Right cardiac atrium (tissue), 5 donors: ENCODE results near the gene VIPR2. TPM values are rescaled to one million over a fixed set of nuclear protein-coding genes. Genes with fewer than 3 reads are reported as not detected.
A peak's percentile ranks its signal among the peaks of the same experiment; 100 is the strongest.

Experiments
- ATAC-seq, 2 donors: fragments of 200-7000 bp; cut with Tn5 transposase; one replicate each; pipeline versions ENCODE4 v1.8.0 to v1.9.1; 2020; ENCODE audit warnings: moderate library complexity in 2 of 2, mild to moderate bottlenecking in 1 of 2
- DNase-seq, 3 donors: peaks; one replicate each; pipeline ENCODE4 v3.0.0-alpha.2; 2020
- H3K27ac ChIP-seq: one replicate; pipeline ENCODE4 v1.5.1; 2013; ENCODE audit warnings: mild to moderate bottlenecking, low read length, control low read depth, moderate library complexity
- H3K27me3 ChIP-seq: one replicate; pipeline ENCODE4 v1.6.1; 2013; ENCODE audit not compliant: control insufficient read depth, insufficient read depth
- H3K4me1 ChIP-seq: one replicate; pipeline ENCODE4 v1.6.1; 2013; ENCODE audit warnings: low read length; ENCODE audit not compliant: control insufficient read depth, insufficient read depth
- H3K4me3 ChIP-seq: one replicate; pipeline ENCODE4 v1.5.1; 2013; ENCODE audit warnings: low read length, control low read depth
- H3K9me3 ChIP-seq: one replicate; pipeline ENCODE4 v1.6.1; 2013; ENCODE audit warnings: low read length; ENCODE audit not compliant: control insufficient read depth
- WGBS: extraction: QIAGEN DNeasy Blood & Tissue Kit; methylation state at CpG from one replicate; pipeline ENCODE4 v1.1.7; 2013; 5-methylcytosine and 5-hydroxymethylcytosine counted together
- intact Hi-C, 4 donors: fragments of 100-400 bp; cut with DNase I; formaldehyde crosslinking; loops; one replicate each; pipeline versions ENCODE4 v1.11.0 to v1.14.0; 2022 to 2023
- polyA plus RNA-seq: library from polyadenylated mRNA; stranded (reverse); fragments of 200-250 nt; gene quantifications from one replicate; pipeline ENCODE4 v1.2.3, GENCODE V29; 2013
- total RNA-seq, 4 donors: library from RNA; stranded (reverse); fragmentation: NEBNext Ultra II Directional; extraction: Animal tissue kit (Norgen Biotek cat#: 25700); gene quantifications; one replicate each; pipeline ENCODE4 v1.2.1, GENCODE V29; 2021
- donor health status: healthy with polysubstance abuse.
- donor health status: DM: no; HTN: yes; CAD: no.
- donor health status: DM: no; HTN: no; CAD: no.
- donor health status: DM: no; HTN: yes; CAD: no; lungs with severe emphysema.
- donor health status: DM: yes; HTN: yes; CAD: no.

VIPR2 gene
- total and polyA plus RNA-seq, 5 donors, result 7.3 to 13.7 (median 9.5) TPM

GRCh38 chr7:159070431-159071148, 74.1 kb downstream of the VIPR2 start:
- DNase-seq (peak in 2 of 3 donors; percentile 61 to 72), ATAC-seq (peak; percentile 34 to 64)
- intact Hi-C loops, result no loop called here
- Histone ChIP-seq H3K9me3 (no peaks in the 10 kb centered on the region), H3K27ac (no peak overlapping the region), H3K4me3 (no peak overlapping the region), H3K4me1 (peaks cover 4% of the 10 kb centered on the region), H3K27me3 (no peaks in the 10 kb centered on the region)
- WGBS, result 44% methylated on average over 17 of the region's 17 CpGs

- peaks cover 4% of the 10 kb centered on the region for H3K4me1 ChIP-seq
- intact Hi-C loops, result loop anchor here in 1 of 4 donors (10.0 kb wide), 1 partner anchor 46 kb away; no protein-coding TSS in a partner anchor
Measured at GRCh38 chr7:159068893-159069448, 75.7 kb downstream of the VIPR2 start.

GRCh38 chr7:159068488-159068811, 76.2 kb downstream of the VIPR2 start:
- peak; percentile 91 to 93 for ATAC-seq

More at GRCh38 chr7:159068893-159069448, 75.7 kb downstream of the VIPR2 start:
- Histone ChIP-seq H3K27ac (peak overlapping the region; percentile 77), H3K4me3 (no peak overlapping the region), H3K27me3 (no peaks in the 10 kb centered on the region), H3K9me3 (no peaks in the 10 kb centered on the region)
- DNase-seq, result peak in 2 of 3 donors; percentile 52 to 54
- peak in 1 of 2 donors; percentile 2 for ATAC-seq
- 72% methylated on average over 14 of the region's 14 CpGs for WGBS

GRCh38 chr7:159067576-159068487, 76.8 kb downstream of the VIPR2 start:
- H3K27me3 ChIP-seq, result no peaks in the 10 kb centered on the region
- ATAC-seq (no peak), DNase-seq (peak in 2 of 3 donors; percentile 53 to 60)
- intact Hi-C loops, result loop anchor here in 1 of 4 donors (10.0 kb wide), 1 partner anchor 47 kb away; no protein-coding TSS in a partner anchor
- H3K4me3 ChIP-seq, result no peak overlapping the region
- 57% methylated on average over 13 of the region's 13 CpGs for WGBS
- no peaks in the 10 kb centered on the region for H3K9me3 ChIP-seq
- H3K4me1 ChIP-seq, result peaks cover 4% of the 10 kb centered on the region
- H3K27ac ChIP-seq, result peak overlapping the region; percentile 40

More at GRCh38 chr7:159068488-159068811, 76.2 kb downstream of the VIPR2 start:
- H3K4me3 ChIP-seq, result no peak overlapping the region
- intact Hi-C loops, result loop anchor here in 1 of 4 donors (10.0 kb wide), 1 partner anchor 46 kb away; no protein-coding TSS in a partner anchor
- no peaks in the 10 kb centered on the region for H3K9me3 ChIP-seq
- WGBS, result 50% methylated on average over 12 of the region's 12 CpGs
- peak; percentile 87 to 95 (median 94) for DNase-seq
- H3K27me3 ChIP-seq, result no peaks in the 10 kb centered on the region
- H3K4me1 ChIP-seq, result peaks cover 4% of the 10 kb centered on the region
- H3K27ac ChIP-seq, result peak overlapping the region; percentile 40

GRCh38 chr7:159066816-159067575, 77.7 kb downstream of the VIPR2 start:
- peak in 1 of 3 donors; percentile 24 for DNase-seq
- Histone ChIP-seq H3K9me3 (no peaks in the 10 kb centered on the region), H3K4me1 (peaks cover 4% of the 10 kb centered on the region), H3K27me3 (no peaks in the 10 kb centered on the region), H3K4me3 (no peak overlapping the region), H3K27ac (no peak overlapping the region)
- ATAC-seq, result no peak
- WGBS, result 88% methylated on average over 18 of the region's 18 CpGs
- intact Hi-C loops, result loop anchor here in 1 of 4 donors (10.0 kb wide), 1 partner anchor 48 kb away; no protein-coding TSS in a partner anchor

- DNase-seq (peak in 1 of 3 donors; percentile 35), ATAC-seq (no peak)
- WGBS, result 93% methylated on average over 26 of the region's 26 CpGs
- Histone ChIP-seq H3K4me3 (no peak overlapping the region), H3K9me3 (no peaks in the 10 kb centered on the region), H3K27me3 (no peaks in the 10 kb centered on the region), H3K27ac (no peak overlapping the region), H3K4me1 (peaks cover 4% of the 10 kb centered on the region)
- intact Hi-C loops, result loop anchor here in 1 of 4 donors (10.0 kb wide), 1 partner anchor 49 kb away; no protein-coding TSS in a partner anchor
Measured at GRCh38 chr7:159065852-159066480, 78.7 kb downstream of the VIPR2 start.

- no peaks in the 10 kb centered on the region for H3K27me3 ChIP-seq
- WGBS, result 64% methylated on average over 23 of the region's 23 CpGs
- H3K4me3 ChIP-seq, result no peak overlapping the region
- H3K4me1 ChIP-seq, result peaks cover 4% of the 10 kb centered on the region
- peak; percentile 65 to 73 for ATAC-seq
- H3K27ac ChIP-seq, result no peak overlapping the region
- no peaks in the 10 kb centered on the region for H3K9me3 ChIP-seq
- intact Hi-C loops, result loop anchor here in 1 of 4 donors (10.0 kb wide), 1 partner anchor 50 kb away; no protein-coding TSS in a partner anchor
- peak; percentile 62 to 92 (median 89) for DNase-seq
Measured at GRCh38 chr7:159064816-159065510, 79.7 kb downstream of the VIPR2 start.

GRCh38 chr7:159064121-159064815, 80.4 kb downstream of the VIPR2 start:
- Histone ChIP-seq H3K27ac (no peak overlapping the region), H3K4me1 (peaks cover 2% of the 10 kb centered on the region), H3K9me3 (no peaks in the 10 kb centered on the region), H3K27me3 (no peaks in the 10 kb centered on the region), H3K4me3 (no peak overlapping the region)
- 89% methylated on average over 48 of the region's 48 CpGs for WGBS
- DNase-seq (peak in 2 of 3 donors; percentile 66 to 69), ATAC-seq (peak; percentile 5 to 8)
- intact Hi-C loops, result loop anchor here in 1 of 4 donors (10.0 kb wide), 1 partner anchor 51 kb away; no protein-coding TSS in a partner anchor
